ENCODE results near the gene DNM3. TPM values are rescaled to one million over a fixed set of nuclear protein-coding genes. Genes with fewer than 3 reads are reported as not detected.

Gene DNM3
- total RNA-seq, 3 donors from 2014 or later (not counting 1 experiment from before 2014, with no cell fraction given): 2.5 to 3.3 (median 2.8) TPM

DNA sequence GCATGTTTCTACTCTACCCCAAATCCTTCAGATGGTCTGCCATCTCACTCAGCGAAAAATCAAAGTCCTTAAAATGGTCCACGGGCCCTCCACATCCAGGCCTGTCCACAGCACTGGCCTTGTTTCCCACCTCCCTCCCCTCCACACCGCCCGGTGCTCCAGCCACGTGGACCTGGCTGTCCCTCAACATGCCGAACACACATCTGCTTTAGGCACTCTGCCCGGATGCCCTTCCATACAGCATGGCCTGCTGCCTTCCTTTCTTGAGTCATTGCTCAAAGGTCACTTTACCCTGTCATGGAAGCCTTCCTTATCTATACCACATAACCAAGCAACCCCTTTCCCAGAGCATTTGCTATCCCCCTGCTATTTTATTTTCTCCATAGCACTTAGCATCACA, 143.0 kb downstream of the DNM3 start:
- WGBS (ENCODE audit: insufficient coverage): 84% methylated on average over 7 of the region's 7 CpGs
- H3K27ac ChIP-seq (ENCODE audit: low read length): no peak overlapping the region

DNA sequence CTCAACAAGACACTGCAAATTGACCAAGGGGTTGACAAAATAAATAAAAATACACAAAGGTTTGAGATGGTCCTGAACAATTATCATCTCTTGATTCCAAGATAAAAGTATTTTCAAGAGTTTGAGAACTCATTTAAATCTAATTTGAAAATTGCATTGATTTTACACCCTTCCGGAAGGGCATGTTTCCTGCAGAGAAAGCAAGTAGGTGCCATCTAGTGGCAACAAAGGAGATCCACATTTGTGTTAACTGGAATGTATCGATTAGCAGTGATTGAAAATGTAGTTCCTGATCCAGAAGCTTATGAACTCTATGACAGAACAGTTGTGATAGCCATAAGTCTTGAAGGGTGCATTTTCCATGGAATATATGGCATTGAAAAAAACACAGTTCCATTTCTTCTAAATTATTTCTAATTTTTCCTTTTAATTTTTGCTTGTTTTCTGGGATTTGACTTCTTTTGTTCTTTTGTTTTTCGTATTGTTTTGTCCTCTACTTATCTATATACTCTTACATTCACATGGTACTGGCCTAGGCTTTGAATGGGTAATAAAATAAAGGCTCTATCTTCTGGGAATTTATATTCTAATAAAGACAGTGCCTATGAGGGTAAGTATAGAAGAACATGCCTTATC, 143.7 kb downstream of the DNM3 start:
- no peaks in the 10 kb centered on the region for H3K36me3 Mint-ChIP-seq
- H3K27ac Mint-ChIP-seq: no peak overlapping the region
- no peak overlapping the region for H3K4me3 ChIP-seq (ENCODE audit: low read length)
- peak in 2 of 3 donors; percentile 47 to 60 for ATAC-seq
- no peak overlapping the region for H3K4me3 Mint-ChIP-seq
- peak in 1 of 2 donors; percentile 61 for DNase-seq
- no peaks in the 10 kb centered on the region for H3K9me3 ChIP-seq (ENCODE audit: control insufficient read depth, insufficient read depth, low read length)
- H3K36me3 ChIP-seq (ENCODE audit: control insufficient read depth, insufficient read depth, low read length): no peaks in the 10 kb centered on the region
- H3K27me3 ChIP-seq (ENCODE audit: control insufficient read depth, insufficient read depth, low read length): no peaks in the 10 kb centered on the region
- intact Hi-C loops (cut with micrococcal nuclease): loop anchor here (1.0 to 5.0 kb wide), 2 partner anchors 184 to 333 kb away; partner anchors contain the start of gene MYOC
- 10% methylated on average over 2 of the region's 3 CpGs for WGBS (ENCODE audit: insufficient coverage)
- H3K9me3 Mint-ChIP-seq: no peaks in the 10 kb centered on the region
- no peaks in the 10 kb centered on the region for H3K4me1 ChIP-seq (ENCODE audit: control insufficient read depth, insufficient read depth, low read length)
- no peaks in the 10 kb centered on the region for H3K4me1 Mint-ChIP-seq
- TF ChIP-seq, protein P1, sequence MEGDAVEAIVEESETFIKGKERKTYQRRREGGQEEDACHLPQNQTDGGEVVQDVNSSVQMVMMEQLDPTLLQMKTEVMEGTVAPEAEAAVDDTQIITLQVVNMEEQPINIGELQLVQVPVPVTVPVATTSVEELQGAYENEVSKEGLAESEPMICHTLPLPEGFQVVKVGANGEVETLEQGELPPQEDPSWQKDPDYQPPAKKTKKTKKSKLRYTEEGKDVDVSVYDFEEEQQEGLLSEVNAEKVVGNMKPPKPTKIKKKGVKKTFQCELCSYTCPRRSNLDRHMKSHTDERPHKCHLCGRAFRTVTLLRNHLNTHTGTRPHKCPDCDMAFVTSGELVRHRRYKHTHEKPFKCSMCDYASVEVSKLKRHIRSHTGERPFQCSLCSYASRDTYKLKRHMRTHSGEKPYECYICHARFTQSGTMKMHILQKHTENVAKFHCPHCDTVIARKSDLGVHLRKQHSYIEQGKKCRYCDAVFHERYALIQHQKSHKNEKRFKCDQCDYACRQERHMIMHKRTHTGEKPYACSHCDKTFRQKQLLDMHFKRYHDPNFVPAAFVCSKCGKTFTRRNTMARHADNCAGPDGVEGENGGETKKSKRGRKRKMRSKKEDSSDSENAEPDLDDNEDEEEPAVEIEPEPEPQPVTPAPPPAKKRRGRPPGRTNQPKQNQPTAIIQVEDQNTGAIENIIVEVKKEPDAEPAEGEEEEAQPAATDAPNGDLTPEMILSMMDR (IDR thresholded peaks at IDR 0.05): peak; percentile 79
- no peak overlapping the region for H3K27ac ChIP-seq (ENCODE audit: low read length)
- peaks cover 0 to 5% of the 10 kb centered on the region in 2 donors for H3K27me3 Mint-ChIP-seq (ENCODE audit: low read depth in 2 of 2)

More for the DNA sequence above, 143.0 kb downstream of the DNM3 start:
- Histone ChIP-seq H3K4me1 (ENCODE audit: control insufficient read depth, insufficient read depth, low read length) (no peaks in the 10 kb centered on the region), H3K9me3 (ENCODE audit: control insufficient read depth, insufficient read depth, low read length) (no peaks in the 10 kb centered on the region), H3K4me3 (ENCODE audit: low read length) (no peak overlapping the region), H3K27me3 (ENCODE audit: control insufficient read depth, insufficient read depth, low read length) (no peaks in the 10 kb centered on the region), H3K36me3 (ENCODE audit: control insufficient read depth, insufficient read depth, low read length) (no peaks in the 10 kb centered on the region)
- Mint-ChIP-seq H3K4me3 (no peak overlapping the region), H3K27ac (no peak overlapping the region), H3K27me3 (ENCODE audit: low read depth in 2 of 2) (peaks cover 0 to 5% of the 10 kb centered on the region in 2 donors), H3K36me3 (no peaks in the 10 kb centered on the region), H3K4me1 (no peaks in the 10 kb centered on the region), H3K9me3 (no peaks in the 10 kb centered on the region)
- no peak for ATAC-seq
- DNase-seq: no peak
- TF ChIP-seq, protein P1 (IDR thresholded peaks at IDR 0.05): no peak
- intact Hi-C loops (cut with micrococcal nuclease): no loop called here

DNA sequence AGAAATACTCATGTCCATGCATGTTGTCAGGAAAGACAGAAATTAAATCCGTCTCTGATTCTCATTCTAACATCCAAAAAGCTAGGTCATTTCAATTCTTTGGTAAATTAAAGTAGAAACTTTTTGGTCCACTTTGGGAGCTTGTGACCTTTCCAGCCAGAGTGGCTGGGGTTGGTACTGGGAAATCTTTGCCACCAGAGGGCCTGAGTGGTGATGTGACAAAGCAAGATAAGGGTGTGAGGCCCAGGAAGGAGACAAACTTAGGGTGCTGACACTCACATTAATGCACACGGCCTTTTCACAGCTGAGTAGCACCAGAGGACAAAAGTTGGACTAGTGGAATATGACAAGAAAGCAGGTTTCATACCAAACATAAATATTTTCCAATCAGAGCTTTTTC, 144.3 kb downstream of the DNM3 start:
- ATAC-seq: no peak
- TF ChIP-seq, protein P1 (IDR thresholded peaks at IDR 0.05): no peak
- 73% methylated on average over 2 of the region's 2 CpGs for WGBS (ENCODE audit: insufficient coverage)

More for the DNA sequence above, 144.3 kb downstream of the DNM3 start:
- DNase-seq: no peak
- Mint-ChIP-seq H3K4me1 (no peaks in the 10 kb centered on the region), H3K9me3 (no peaks in the 10 kb centered on the region), H3K4me3 (no peak overlapping the region), H3K27me3 (ENCODE audit: low read depth in 2 of 2) (peaks cover 0 to 5% of the 10 kb centered on the region in 2 donors), H3K27ac (no peak overlapping the region), H3K36me3 (no peaks in the 10 kb centered on the region)
- Histone ChIP-seq H3K27ac (ENCODE audit: low read length) (no peak overlapping the region), H3K36me3 (ENCODE audit: control insufficient read depth, insufficient read depth, low read length) (no peaks in the 10 kb centered on the region), H3K27me3 (ENCODE audit: control insufficient read depth, insufficient read depth, low read length) (no peaks in the 10 kb centered on the region), H3K4me1 (ENCODE audit: control insufficient read depth, insufficient read depth, low read length) (no peaks in the 10 kb centered on the region), H3K4me3 (ENCODE audit: low read length) (no peak overlapping the region), H3K9me3 (ENCODE audit: control insufficient read depth, insufficient read depth, low read length) (no peaks in the 10 kb centered on the region)
- intact Hi-C loops (cut with micrococcal nuclease): loop anchor here (1.0 to 5.0 kb wide), 2 partner anchors 184 to 333 kb away; partner anchors contain the start of gene MYOC
